CD4-positive, alpha-beta T cell (primary cell): Measurements from ENCODE around the gene PFKL. TPM values are rescaled to one million over a fixed set of nuclear protein-coding genes. Genes with fewer than 3 reads are reported as not detected.
A peak's percentile ranks its signal among the peaks of the same experiment; 100 is the strongest.

Source experiments
- ATAC-seq: fragments of 200-7000 bp; cut with Tn5 transposase; one replicate; pipeline ENCODE4 v1.10.0; 2022; ENCODE audit warnings: mild to moderate bottlenecking; ENCODE audit not compliant: poor library complexity
- CTCF ChIA-PET: fragments of 350-600 bp; sonication (Branson Sonifier 250); formaldehyde crosslinking; loops from one replicate; lab custom pipeline; 2021; ENCODE audit warnings: antibody characterized with exemption, inconsistent platforms; lab: Charles Lee
- POLR2A ChIA-PET: fragments of 350-600 bp; sonication (Branson Sonifier 250); formaldehyde crosslinking; loops from one replicate; lab custom pipeline; 2021; ENCODE audit warnings: antibody characterized with exemption, inconsistent platforms; lab: Charles Lee
- DNase-seq, 14 experiments: peaks; one replicate each; pipeline ENCODE4 v3.0.0-alpha.2; 2013 to 2020; ENCODE audit warnings: mixed read lengths in 2 of 14
- H3K27ac ChIP-seq, 2 donors: one replicate each; pipeline versions ENCODE4 v1.5.1 to v1.7.0; 2013; ENCODE audit warnings: low read length in 2 of 2, low read depth in 1 of 2, mild to moderate bottlenecking in 1 of 2
- H3K27me3 ChIP-seq, 2 experiments: 1 replicate in 1 of 2; 2 replicates in 1 of 2; pipeline versions ENCODE4 v1.6.1 to v1.7.0; 2013; ENCODE audit warnings: low read length in 2 of 2, control low read depth in 1 of 2, mild to moderate bottlenecking in 1 of 2, moderate library complexity in 1 of 2; ENCODE audit not compliant: insufficient read depth in 2 of 2, control insufficient read depth in 1 of 2
- H3K36me3 ChIP-seq: one replicate; pipeline ENCODE4 v1.6.1; 2013; ENCODE audit warnings: low read length, control low read depth; ENCODE audit not compliant: insufficient read depth
- H3K4me1 ChIP-seq: one replicate; pipeline ENCODE4 v1.6.1; 2013; ENCODE audit warnings: low read length, control low read depth; ENCODE audit not compliant: insufficient read depth
- H3K4me3 ChIP-seq: one replicate; pipeline ENCODE4 v1.5.1; 2013; ENCODE audit warnings: mild to moderate bottlenecking, low read length, moderate library complexity
- H3K9me3 ChIP-seq, 2 experiments: 1 replicate in 1 of 2; 2 replicates in 1 of 2; pipeline versions ENCODE4 v1.6.1 to v1.7.0; 2013; ENCODE audit warnings: low read length in 2 of 2, mild to moderate bottlenecking in 2 of 2, control low read depth in 1 of 2, moderate library complexity in 1 of 2; ENCODE audit not compliant: control insufficient read depth in 1 of 2, insufficient read depth in 1 of 2
- H3K27ac Mint-ChIP-seq: one replicate; pipeline ENCODE4 v1.8.0; 2020; ENCODE audit warnings: mixed read lengths
- H3K27me3 Mint-ChIP-seq: one replicate; pipeline ENCODE4 v1.8.0; 2021; ENCODE audit warnings: mixed read lengths
- H3K36me3 Mint-ChIP-seq: one replicate; pipeline ENCODE4 v1.8.0; 2021; ENCODE audit warnings: low read depth, mixed read lengths
- H3K4me1 Mint-ChIP-seq: one replicate; pipeline ENCODE4 v1.8.0; 2021; ENCODE audit warnings: low read depth, mixed read lengths
- H3K4me3 Mint-ChIP-seq: one replicate; pipeline ENCODE4 v1.8.0; 2020; ENCODE audit warnings: mild to moderate bottlenecking, mixed read lengths
- H3K9me3 Mint-ChIP-seq: one replicate; pipeline ENCODE4 v1.8.0; 2020; ENCODE audit warnings: mixed read lengths
- CTCF ChIP-seq: fragments of 200-600 bp; IDR thresholded peaks from one replicate; pipeline ENCODE4 v1.8.0; 2022; ENCODE audit warnings: antibody characterized with exemption, mild to moderate bottlenecking
- intact Hi-C, 2 experiments: fragments of 100-400 bp; cut with DNase I in 1 of 2; cut with micrococcal nuclease in 1 of 2; formaldehyde crosslinking; loops; one replicate each; pipeline versions ENCODE4 v1.15.1 to v1.9.0; 2023 to 2025; cut with DNase I, micrococcal nuclease
- total RNA-seq, 174 experiments: library from RNA in 2 of 174; stranded (reverse) in 2 of 174; gene quantifications; one replicate each; pipeline ENCODE4 v1.2.3 and lab custom pipeline; 2021 to 2026

The PFKL gene
- total RNA-seq, 2 experiments from 2014 or later, result 115 to 117 TPM

GRCh38 chr21:44263221-44263760 is 36.6 kb upstream of the PFKL start:
- H3K9me3 ChIP-seq, result no peaks in the 10 kb centered on the region
- TF ChIP-seq CTCF, result no peak
- no peaks in the 10 kb centered on the region for H3K4me1 ChIP-seq
- no peak overlapping the region for H3K27ac ChIP-seq
- ATAC-seq, result no peak
- Mint-ChIP-seq H3K4me1 (no peaks in the 10 kb centered on the region), H3K27me3 (no peaks in the 10 kb centered on the region), H3K4me3 (no peak overlapping the region), H3K9me3 (no peaks in the 10 kb centered on the region), H3K36me3 (no peaks in the 10 kb centered on the region), H3K27ac (no peak overlapping the region)
- CTCF ChIA-PET, result no interaction called here
- intact Hi-C loops, result no loop called here
- DNase-seq, result peak in 1 of 14 experiments; percentile 12
- H3K4me3 ChIP-seq, result no peak overlapping the region
- H3K36me3 ChIP-seq, result no peaks in the 10 kb centered on the region
- H3K27me3 ChIP-seq, result no peaks in the 10 kb centered on the region
- POLR2A ChIA-PET, result no interaction called here

DNA sequence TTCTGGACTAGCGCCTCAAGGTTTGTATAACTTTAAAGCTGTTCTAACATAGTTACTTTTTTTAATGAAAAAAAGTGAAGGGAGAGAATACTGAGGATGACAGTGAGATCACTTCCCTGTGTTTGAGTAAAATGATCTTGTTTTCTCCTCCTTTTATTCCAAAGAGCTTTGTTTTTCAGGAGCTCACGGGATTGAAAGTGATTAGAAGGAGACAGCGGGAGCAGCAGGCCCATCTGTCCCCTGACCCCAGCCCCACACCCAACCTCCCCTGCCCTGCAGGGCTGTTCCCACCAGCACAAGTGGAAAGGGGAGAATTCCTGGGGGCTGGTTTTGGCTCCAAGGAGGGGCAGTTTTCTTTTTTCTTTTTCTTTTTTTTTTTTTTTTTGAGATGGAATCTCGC is 36.1 kb upstream of the PFKL start:
- Histone ChIP-seq H3K27me3 (no peaks in the 10 kb centered on the region), H3K9me3 (no peaks in the 10 kb centered on the region), H3K36me3 (no peaks in the 10 kb centered on the region), H3K27ac (no peak overlapping the region), H3K4me1 (no peaks in the 10 kb centered on the region), H3K4me3 (no peak overlapping the region)
- no peak overlapping the region for H3K27ac Mint-ChIP-seq
- no peak for TF ChIP-seq CTCF
- CTCF ChIA-PET, result no interaction called here
- H3K36me3 Mint-ChIP-seq, result no peaks in the 10 kb centered on the region
- H3K4me3 Mint-ChIP-seq, result no peak overlapping the region
- no peak for ATAC-seq
- POLR2A ChIA-PET, result no interaction called here
- H3K4me1 Mint-ChIP-seq, result no peaks in the 10 kb centered on the region
- no peaks in the 10 kb centered on the region for H3K27me3 Mint-ChIP-seq
- H3K9me3 Mint-ChIP-seq, result no peaks in the 10 kb centered on the region
- intact Hi-C loops, result no loop called here
- DNase-seq, result no peak

- no peaks in the 10 kb centered on the region for H3K4me1 ChIP-seq
- Mint-ChIP-seq H3K27ac (no peak overlapping the region), H3K36me3 (no peaks in the 10 kb centered on the region), H3K9me3 (no peaks in the 10 kb centered on the region), H3K4me1 (no peaks in the 10 kb centered on the region), H3K4me3 (no peak overlapping the region), H3K27me3 (no peaks in the 10 kb centered on the region)
- H3K4me3 ChIP-seq, result no peak overlapping the region
- no peak overlapping the region for H3K27ac ChIP-seq
- DNase-seq (peak in 1 of 14 experiments; percentile 6), ATAC-seq (no peak)
- H3K27me3 ChIP-seq, result no peaks in the 10 kb centered on the region
- intact Hi-C loops, result no loop called here
- POLR2A ChIA-PET, result no interaction called here
- CTCF ChIA-PET, result no interaction called here
- H3K36me3 ChIP-seq, result no peaks in the 10 kb centered on the region
- TF ChIP-seq CTCF, result no peak
- no peaks in the 10 kb centered on the region for H3K9me3 ChIP-seq
These were observed 34.1 kb upstream of the PFKL start for GRCh38 chr21:44265734-44266270.
